ENCODE results near the gene TRIM61. TPM values are rescaled to one million over a fixed set of nuclear protein-coding genes. Genes with fewer than 3 reads are reported as not detected.

The TRIM61 gene
- total and polyA plus RNA-seq, 4 donors: 0.13 to 1.4 (median 0.48) TPM

GRCh38 chr4:164945146-164945545 is 32.3 kb downstream of the TRIM61 start:
- WGBS: 60% methylated on average over 5 of the region's 5 CpGs
- no peak overlapping the region for H3K4me3 ChIP-seq (ENCODE audit: low read depth in 1 of 3, low read length in 3 of 3)
- no peaks in the 10 kb centered on the region for H3K4me1 ChIP-seq (ENCODE audit: control insufficient read depth in 4 of 4, insufficient read depth in 4 of 4, low read length in 3 of 4)
- no peaks in the 10 kb centered on the region for H3K36me3 ChIP-seq (ENCODE audit: control insufficient read depth in 4 of 4, insufficient read depth in 3 of 4, low read depth in 1 of 4, low read length in 3 of 4)
- H3K9me3 ChIP-seq (ENCODE audit: control insufficient read depth in 4 of 4, low read length in 3 of 4): no peaks in the 10 kb centered on the region
- no peak overlapping the region for H3K27ac ChIP-seq (ENCODE audit: low read depth in 1 of 2, low read length in 2 of 2)
- H3K9ac ChIP-seq (ENCODE audit: low read depth in 1 of 2, low read length in 2 of 2): no peak overlapping the region
- peaks cover 0 to 9% (median 0%) of the 10 kb centered on the region in 4 donors for H3K27me3 ChIP-seq (ENCODE audit: control insufficient read depth in 4 of 4, insufficient read depth in 4 of 4, low read length in 3 of 4)
- no peak for TF ChIP-seq RAD21 (IDR thresholded peaks at IDR 0.05)
- TF ChIP-seq, protein P1, sequence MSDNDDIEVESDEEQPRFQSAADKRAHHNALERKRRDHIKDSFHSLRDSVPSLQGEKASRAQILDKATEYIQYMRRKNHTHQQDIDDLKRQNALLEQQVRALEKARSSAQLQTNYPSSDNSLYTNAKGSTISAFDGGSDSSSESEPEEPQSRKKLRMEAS (IDR thresholded peaks at IDR 0.05): no peak
- TF ChIP-seq ZBTB33 (IDR thresholded peaks at IDR 0.05): no peak
- no peak for TF ChIP-seq SP1 (IDR thresholded peaks at IDR 0.05)
- no peak for TF ChIP-seq FOXA1 (IDR thresholded peaks at IDR 0.05)
- no peak for TF ChIP-seq HNF4A (conservative IDR thresholded peaks at IDR 0.05)
- no peak for TF ChIP-seq EGR1 (IDR thresholded peaks at IDR 0.05; ENCODE audit: low read depth in 2 of 2)
- no peak for TF ChIP-seq HNF4G (IDR thresholded peaks at IDR 0.05)
- TF ChIP-seq FOXA2 (IDR thresholded peaks at IDR 0.05): no peak
- TF ChIP-seq TAF1 (conservative IDR thresholded peaks at IDR 0.05): no peak
- TF ChIP-seq RXRA (IDR thresholded peaks at IDR 0.05): no peak
- TF ChIP-seq JUND (IDR thresholded peaks at IDR 0.05): no peak
- no peak for TF ChIP-seq GABPA (IDR thresholded peaks at IDR 0.05 in 1 of 2, conservative IDR thresholded peaks at IDR 0.05 in 1 of 2)
- TF ChIP-seq CTCF (IDR thresholded peaks at IDR 0.05; ENCODE audit: low read depth, low read length, missing input control): no peak
- no peak for TF ChIP-seq YY1 (IDR thresholded peaks at IDR 0.05)
- TF ChIP-seq, protein P2, sequence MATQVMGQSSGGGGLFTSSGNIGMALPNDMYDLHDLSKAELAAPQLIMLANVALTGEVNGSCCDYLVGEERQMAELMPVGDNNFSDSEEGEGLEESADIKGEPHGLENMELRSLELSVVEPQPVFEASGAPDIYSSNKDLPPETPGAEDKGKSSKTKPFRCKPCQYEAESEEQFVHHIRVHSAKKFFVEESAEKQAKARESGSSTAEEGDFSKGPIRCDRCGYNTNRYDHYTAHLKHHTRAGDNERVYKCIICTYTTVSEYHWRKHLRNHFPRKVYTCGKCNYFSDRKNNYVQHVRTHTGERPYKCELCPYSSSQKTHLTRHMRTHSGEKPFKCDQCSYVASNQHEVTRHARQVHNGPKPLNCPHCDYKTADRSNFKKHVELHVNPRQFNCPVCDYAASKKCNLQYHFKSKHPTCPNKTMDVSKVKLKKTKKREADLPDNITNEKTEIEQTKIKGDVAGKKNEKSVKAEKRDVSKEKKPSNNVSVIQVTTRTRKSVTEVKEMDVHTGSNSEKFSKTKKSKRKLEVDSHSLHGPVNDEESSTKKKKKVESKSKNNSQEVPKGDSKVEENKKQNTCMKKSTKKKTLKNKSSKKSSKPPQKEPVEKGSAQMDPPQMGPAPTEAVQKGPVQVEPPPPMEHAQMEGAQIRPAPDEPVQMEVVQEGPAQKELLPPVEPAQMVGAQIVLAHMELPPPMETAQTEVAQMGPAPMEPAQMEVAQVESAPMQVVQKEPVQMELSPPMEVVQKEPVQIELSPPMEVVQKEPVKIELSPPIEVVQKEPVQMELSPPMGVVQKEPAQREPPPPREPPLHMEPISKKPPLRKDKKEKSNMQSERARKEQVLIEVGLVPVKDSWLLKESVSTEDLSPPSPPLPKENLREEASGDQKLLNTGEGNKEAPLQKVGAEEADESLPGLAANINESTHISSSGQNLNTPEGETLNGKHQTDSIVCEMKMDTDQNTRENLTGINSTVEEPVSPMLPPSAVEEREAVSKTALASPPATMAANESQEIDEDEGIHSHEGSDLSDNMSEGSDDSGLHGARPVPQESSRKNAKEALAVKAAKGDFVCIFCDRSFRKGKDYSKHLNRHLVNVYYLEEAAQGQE (IDR thresholded peaks at IDR 0.05): no peak
- DNase-seq (ENCODE audit: low spot score): no peak

GRCh38 chr4:164943192-164943591 is 34.3 kb downstream of the TRIM61 start:
- Histone ChIP-seq H3K4me1 (ENCODE audit: control insufficient read depth in 4 of 4, insufficient read depth in 4 of 4, low read length in 3 of 4) (no peaks in the 10 kb centered on the region), H3K9me3 (ENCODE audit: control insufficient read depth in 4 of 4, low read length in 3 of 4) (no peaks in the 10 kb centered on the region), H3K4me3 (ENCODE audit: low read depth in 1 of 3, low read length in 3 of 3) (no peak overlapping the region), H3K27ac (ENCODE audit: low read depth in 1 of 2, low read length in 2 of 2) (no peak overlapping the region), H3K27me3 (ENCODE audit: control insufficient read depth in 4 of 4, insufficient read depth in 4 of 4, low read length in 3 of 4) (peaks cover 0 to 9% (median 0%) of the 10 kb centered on the region in 4 donors), H3K36me3 (ENCODE audit: control insufficient read depth in 4 of 4, insufficient read depth in 3 of 4, low read depth in 1 of 4, low read length in 3 of 4) (no peaks in the 10 kb centered on the region), H3K9ac (ENCODE audit: low read depth in 1 of 2, low read length in 2 of 2) (no peak overlapping the region)
- DNase-seq (ENCODE audit: low spot score): no peak
- 83% methylated on average over 9 of the region's 9 CpGs for WGBS
- TF ChIP-seq, protein P1 (IDR thresholded peaks at IDR 0.05): no peak
- no peak for TF ChIP-seq JUND (IDR thresholded peaks at IDR 0.05)
- no peak for TF ChIP-seq GABPA (IDR thresholded peaks at IDR 0.05 in 1 of 2, conservative IDR thresholded peaks at IDR 0.05 in 1 of 2)
- TF ChIP-seq, protein P3, sequence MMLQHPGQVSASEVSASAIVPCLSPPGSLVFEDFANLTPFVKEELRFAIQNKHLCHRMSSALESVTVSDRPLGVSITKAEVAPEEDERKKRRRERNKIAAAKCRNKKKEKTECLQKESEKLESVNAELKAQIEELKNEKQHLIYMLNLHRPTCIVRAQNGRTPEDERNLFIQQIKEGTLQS (IDR thresholded peaks at IDR 0.05): no peak
- TF ChIP-seq, protein P2 (IDR thresholded peaks at IDR 0.05): no peak
- no peak for TF ChIP-seq RAD21 (IDR thresholded peaks at IDR 0.05)
- no peak for TF ChIP-seq CTCF (IDR thresholded peaks at IDR 0.05; ENCODE audit: low read depth, low read length, missing input control)
- TF ChIP-seq NR2F2 (IDR thresholded peaks at IDR 0.05): no peak
- no peak for TF ChIP-seq HNF4G (IDR thresholded peaks at IDR 0.05)
- no peak for TF ChIP-seq TAF1 (conservative IDR thresholded peaks at IDR 0.05)
- TF ChIP-seq EGR1 (IDR thresholded peaks at IDR 0.05; ENCODE audit: low read depth in 2 of 2): no peak
